GM12878 (cell line): ENCODE data around the gene SYT4. TPM values are rescaled to one million over a fixed set of nuclear protein-coding genes. Genes with fewer than 3 reads are reported as not detected.

Experiments used
- ATAC-seq: fragments of 200-7000 bp; cut with Tn5 transposase; 3 replicates; pipeline ENCODE4 v1.9.1; 2020; ENCODE audit warnings: mild to moderate bottlenecking, moderate library complexity
- BruUV-seq: library from RNA; stranded (reverse); fragments of 400-500 nt; replicated peaks from 2 replicates; lab custom pipeline; 2021; lab: Mats Ljungman, UMichigan
- CTCF ChIA-PET: fragments of 300-600 bp; sonication (Branson Sonifier 250); formaldehyde crosslinking; extraction: SDS; loops from one replicate; lab custom pipeline; 2021; ENCODE audit warnings: inconsistent platforms; lab: Yijun Ruan, JAX
- POLR2A ChIA-PET: fragments of 350-600 bp; formaldehyde crosslinking; extraction: SDS; loops from one replicate; lab custom pipeline; 2021; ENCODE audit warnings: inconsistent platforms; lab: Charles Lee
- RAD21 ChIA-PET: fragments of 300-600 bp; sonication (Branson Sonifier 250); formaldehyde crosslinking; loops from one replicate; lab custom pipeline; 2023; ENCODE audit warnings: antibody characterized with exemption; ENCODE audit not compliant: unreplicated experiment; lab: Charles Lee
- SMC1A ChIA-PET: fragments of 300-600 bp; sonication (Branson Sonifier 250); formaldehyde crosslinking; loops from one replicate; lab custom pipeline; 2023; ENCODE audit not compliant: unreplicated experiment, uncharacterized antibody; lab: Charles Lee
- DNase-seq: peaks from one replicate; pipeline ENCODE4 v3.0.0-alpha.2; 2011; ENCODE audit warnings: low read depth, low spot score
- FAIRE-seq: peaks from 3 replicates; lab custom pipeline; 2011; peaks lifted over from hg19 to GRCh38; lab: Jason Lieb, UNC
- H2AFZ ChIP-seq: 2 replicates; pipeline ENCODE4 v1.6.0; 2011; ENCODE audit warnings: low read depth, low read length, control low read depth; ENCODE audit not compliant: control insufficient read depth
- H3K27ac ChIP-seq: 2 replicates; pipeline ENCODE4 v1.5.1; 2011; ENCODE audit warnings: control low read depth; ENCODE audit not compliant: control insufficient read depth, insufficient read depth
- H3K27me3 ChIP-seq, 2 experiments: replicated peaks in 1 of 2; 2 replicates each; pipeline versions ENCODE4 v1.6.0 to v1.6.1; 2011; ENCODE audit warnings: low read length in 1 of 2; ENCODE audit not compliant: control insufficient read depth in 2 of 2, insufficient read depth in 2 of 2
- H3K36me3 ChIP-seq, 2 experiments: 2 replicates each; pipeline ENCODE4 v1.5.1; 2011; ENCODE audit warnings: low read length in 1 of 2; ENCODE audit not compliant: control insufficient read depth in 2 of 2, insufficient read depth in 2 of 2
- H3K4me1 ChIP-seq: 2 replicates; pipeline ENCODE4 v1.6.1; 2011; ENCODE audit warnings: mild to moderate bottlenecking, low read length, moderate library complexity, mixed read lengths; ENCODE audit not compliant: control insufficient read depth, insufficient read depth
- H3K4me2 ChIP-seq: 2 replicates; pipeline ENCODE4 v1.6.0; 2011; ENCODE audit warnings: control low read depth; ENCODE audit not compliant: control insufficient read depth, insufficient read depth
- H3K4me3 ChIP-seq: fragments of 200-600 bp; sonication (generic); 2 replicates; pipeline ENCODE4 v1.5.1; 2016
- H3K79me2 ChIP-seq: 2 replicates; pipeline ENCODE4 v1.6.0; 2011; ENCODE audit warnings: low read length; ENCODE audit not compliant: control insufficient read depth, insufficient read depth
- H3K9ac ChIP-seq: 2 replicates; pipeline ENCODE4 v1.8.0; 2011; ENCODE audit warnings: low read length, control low read depth, mixed read lengths; ENCODE audit not compliant: control insufficient read depth, insufficient read depth
- H3K9me3 ChIP-seq: replicated peaks from 3 replicates; pipeline ENCODE4 v1.5.1; 2011; ENCODE audit warnings: mild to moderate bottlenecking, low read length; ENCODE audit not compliant: control insufficient read depth, insufficient read depth
- H4K20me1 ChIP-seq: 2 replicates; pipeline ENCODE4 v1.6.0; 2011; ENCODE audit not compliant: control insufficient read depth, insufficient read depth
- CBX3 ChIP-seq: fragments of 200-600 bp; sonication (generic); IDR thresholded peaks from 2 replicates; pipeline ENCODE4 v1.6.1; 2016; ENCODE audit warnings: low read depth, borderline replicate concordance
- CUX1 ChIP-seq: IDR thresholded peaks from 2 replicates; pipeline ENCODE4 v1.6.1; 2012; ENCODE audit warnings: improper control_type of control experiment, low read depth, low read length; ENCODE audit not compliant: insufficient replicate concordance
- E2F8 ChIP-seq: fragments of 450-650 bp; IDR thresholded peaks from 2 replicates; pipeline ENCODE4 v1.6.1; 2018; ENCODE audit warnings: mild to moderate bottlenecking, low read depth, moderate library complexity; ENCODE audit not compliant: partially characterized antibody
- E4F1 ChIP-seq: fragments of 450-650 bp; IDR thresholded peaks from 2 replicates; pipeline ENCODE4 v1.6.1; 2018; ENCODE audit warnings: borderline replicate concordance, mild to moderate bottlenecking; ENCODE audit not compliant: partially characterized antibody
- PAX5 ChIP-seq: IDR thresholded peaks from 2 replicates; pipeline ENCODE4 v1.6.1; 2011; ENCODE audit warnings: low read depth, low read length, borderline replicate concordance
- SIN3A ChIP-seq: IDR thresholded peaks from 2 replicates; pipeline ENCODE4 v1.6.1; 2012; ENCODE audit warnings: low read depth, low read length, improper control_type of control experiment
- WGBS: methylation state at CpG from one replicate; pipeline ENCODE4 v1.1.6; 2016; ENCODE audit warnings: low lambda C conversion rate; ENCODE audit not compliant: insufficient replicate concordance, insufficient coverage; ENCODE audit errors: missing lambda C conversion rate; 5-methylcytosine and 5-hydroxymethylcytosine counted together
- in situ Hi-C: fragments of 300-500 bp; cut with MboI; formaldehyde crosslinking; loops from 9 replicates; pipeline ENCODE4 v1.14.3; 2018; ENCODE audit warnings: mixed read lengths
- intact Hi-C: fragments of 100-400 bp; cut with micrococcal nuclease; formaldehyde crosslinking; loops from one replicate; pipeline ENCODE4 v1.14.2; 2022; ENCODE audit not compliant: unreplicated experiment
- polyA plus RNA-seq, 11 experiments: library from polyadenylated mRNA; depleted of rRNA in 4 of 11; unstranded in 6 of 11; stranded (reverse) in 5 of 11; fragments of >200 nt; fragmentation: Nextera tagmentation in 4 of 11; fragmentation: Illumina TruSeq in 1 of 11; extraction: Ambion mirVana in 4 of 11; extraction: Trizol in 1 of 11; gene quantifications; 1 replicate in 1 of 11; 2 replicates in 10 of 11; pipeline versions ENCODE4 v1.2.1 to v1.2.3, GENCODE V29; 2011 to 2016; ENCODE audit warnings: inconsistent platforms in 2 of 11, missing spikeins in 2 of 11, low read depth in 1 of 11
- total RNA-seq, 4 experiments: library from RNA; depleted of rRNA in 3 of 4; stranded (reverse); fragments of >200 nt in 3 of 4; fragmentation: Illumina TruSeq in 1 of 4; extraction: Trizol in 1 of 4; gene quantifications; 2 replicates each; pipeline versions ENCODE4 v1.2.1 to v1.2.3, GENCODE V29; 2013 to 2021

Gene SYT4
- total and polyA plus RNA-seq, 10 of the 15 experiments (the other 5 are each of a cell fraction or from before 2014, with no cell fraction given): 0.09 to 0.18 (median 0.11) TPM; not detected in 7

- no peaks in the 10 kb centered on the region for H3K9me3 ChIP-seq
Measured at GRCh38 chr18:43322132-43322531, 44.8 kb upstream of the SYT4 start.

More at GRCh38 chr18:43322132-43322531, 44.8 kb upstream of the SYT4 start:
- Histone ChIP-seq H3K27ac (no peak overlapping the region), H3K36me3 (no peaks in the 10 kb centered on the region), H3K4me3 (no peak overlapping the region), H3K79me2 (no peaks in the 10 kb centered on the region), H3K27me3 (no peaks in the 10 kb centered on the region), H3K4me2 (no peak overlapping the region), H3K9ac (no peak overlapping the region), H2AFZ (no peak overlapping the region), H3K4me1 (no peaks in the 10 kb centered on the region), H4K20me1 (no peaks in the 10 kb centered on the region)
- no TSS peak for BruUV-seq
- FAIRE-seq (no peak), DNase-seq (no peak), ATAC-seq (no peak)
- CTCF ChIA-PET: no interaction called here
- intact Hi-C loops (no loop called here), in situ Hi-C loops (no loop called here)
- POLR2A ChIA-PET: no interaction called here
- SMC1A ChIA-PET: no interaction called here
- RAD21 ChIA-PET: no interaction called here
- TF ChIP-seq CBX3 (no peak), E2F8 (no peak), E4F1 (no peak), PAX5 (no peak), SIN3A (no peak), CUX1 (no peak)
- WGBS: 0% methylated on average over 1 of the region's 1 CpG
